Nephron progenitor cell (in vitro differentiated cells): ENCODE measurements around the gene RTBDN.
"Not testable (repeated sequence)": the region's sequence is repeated elsewhere in the genome, so short reads cannot be mapped to it uniquely, and the experiment has no call there.

Experiments
- DNase-seq: peaks from one replicate; pipeline ENCODE4 v3.0.0; 2021
- H3K27ac Mint-ChIP-seq: 2 replicates; pipeline ENCODE4 v1.8.0; 2021; ENCODE audit warnings: mild to moderate bottlenecking, moderate library complexity, mixed read lengths
- H3K27me3 Mint-ChIP-seq: 2 replicates; pipeline ENCODE4 v1.8.0; 2021; ENCODE audit warnings: mild to moderate bottlenecking, low read depth, mixed read lengths; ENCODE audit not compliant: poor library complexity
- H3K36me3 Mint-ChIP-seq: 2 replicates; pipeline ENCODE4 v1.8.0; 2021; ENCODE audit warnings: low read depth, mixed read lengths
- H3K4me1 Mint-ChIP-seq: 2 replicates; pipeline ENCODE4 v1.8.0; 2021; ENCODE audit warnings: mixed read lengths
- H3K4me3 Mint-ChIP-seq: 2 replicates; pipeline ENCODE4 v1.8.0; 2021; ENCODE audit warnings: mild to moderate bottlenecking, moderate library complexity, mixed read lengths
- H3K9me3 Mint-ChIP-seq: 2 replicates; pipeline ENCODE4 v1.8.0; 2021; ENCODE audit warnings: mild to moderate bottlenecking, moderate library complexity, mixed read lengths
- CTCF ChIP-seq: fragments of 200-600 bp; sonication (generic); IDR thresholded peaks from 2 replicates; pipeline ENCODE4 v1.5.0; 2021; ENCODE audit warnings: antibody characterized with exemption

RTBDN gene

GRCh38 chr19:12833738-12834565 lies 427 bp downstream of the RTBDN start:
- Mint-ChIP-seq H3K4me3 (peak overlapping the region; percentile 62), H3K27ac (no peak overlapping the region), H3K36me3 (no peaks in the 10 kb centered on the region), H3K27me3 (peaks cover 94% of the 10 kb centered on the region), H3K4me1 (peaks cover 21% of the 10 kb centered on the region), H3K9me3 (no peaks in the 10 kb centered on the region)
- TF ChIP-seq CTCF, result no peak
- DNase-seq, result peak; percentile 65

- no peak for DNase-seq
- Mint-ChIP-seq H3K27me3 (peaks cover 94% of the 10 kb centered on the region), H3K36me3 (no peaks in the 10 kb centered on the region), H3K4me3 (peak overlapping the region; percentile 61), H3K9me3 (no peaks in the 10 kb centered on the region), H3K27ac (no peak overlapping the region), H3K4me1 (peaks cover 20% of the 10 kb centered on the region)
- TF ChIP-seq CTCF, result no peak
These were observed 1.0 kb downstream of the RTBDN start for GRCh38 chr19:12833418-12833737.

GRCh38 chr19:12828494-12828893 lies 5.9 kb downstream of the RTBDN start:
- Mint-ChIP-seq H3K4me1 (peaks cover 14% of the 10 kb centered on the region), H3K36me3 (no peaks in the 10 kb centered on the region), H3K27ac (no peak overlapping the region), H3K9me3 (peaks cover 4% of the 10 kb centered on the region), H3K4me3 (no peak overlapping the region), H3K27me3 (peaks cover 87% of the 10 kb centered on the region)
- TF ChIP-seq CTCF, result no peak
- DNase-seq, result peak; percentile 69

GRCh38 chr19:12825254-12826131 lies 8.9 kb downstream of the RTBDN start:
- Mint-ChIP-seq H3K36me3 (no peaks in the 10 kb centered on the region), H3K27me3 (peaks cover 67% of the 10 kb centered on the region), H3K4me3 (peak overlapping the region; percentile 52), H3K9me3 (peaks cover 8% of the 10 kb centered on the region), H3K27ac (no peak overlapping the region), H3K4me1 (peaks cover 5% of the 10 kb centered on the region)
- DNase-seq, result peak; percentile 84
- TF ChIP-seq CTCF, result peak; percentile 72

GRCh38 chr19:12821761-12822160 lies 12.6 kb downstream of the RTBDN start:
- Mint-ChIP-seq H3K4me3 (no peak overlapping the region), H3K9me3 (peaks cover 8% of the 10 kb centered on the region), H3K4me1 (peaks cover 5% of the 10 kb centered on the region), H3K36me3 (no peaks in the 10 kb centered on the region), H3K27me3 (peaks cover 35% of the 10 kb centered on the region), H3K27ac (no peak overlapping the region)
- no peak for DNase-seq
- no peak for TF ChIP-seq CTCF

GRCh38 chr19:12817810-12818209 lies 16.6 kb downstream of the RTBDN start:
- H3K4me1 Mint-ChIP-seq, H3K9me3 Mint-ChIP-seq, DNase-seq, H3K4me3 Mint-ChIP-seq: not testable (repeated sequence)
- peaks cover 12% of the 10 kb centered on the region for H3K27me3 Mint-ChIP-seq
- peak overlapping the region; percentile 90 for H3K27ac Mint-ChIP-seq
- H3K36me3 Mint-ChIP-seq, result peaks cover 21% of the 10 kb centered on the region

- H3K9me3 Mint-ChIP-seq, H3K4me1 Mint-ChIP-seq, H3K4me3 Mint-ChIP-seq, DNase-seq: not testable (repeated sequence)
- H3K27me3 Mint-ChIP-seq, result peaks cover 12% of the 10 kb centered on the region
- H3K36me3 Mint-ChIP-seq, result peaks cover 27% of the 10 kb centered on the region
- peak overlapping the region; percentile 90 for H3K27ac Mint-ChIP-seq
These were observed 17.2 kb downstream of the RTBDN start for GRCh38 chr19:12817188-12817587.
